Measurements from ENCODE around the gene LRP2.

The LRP2 gene

DNA sequence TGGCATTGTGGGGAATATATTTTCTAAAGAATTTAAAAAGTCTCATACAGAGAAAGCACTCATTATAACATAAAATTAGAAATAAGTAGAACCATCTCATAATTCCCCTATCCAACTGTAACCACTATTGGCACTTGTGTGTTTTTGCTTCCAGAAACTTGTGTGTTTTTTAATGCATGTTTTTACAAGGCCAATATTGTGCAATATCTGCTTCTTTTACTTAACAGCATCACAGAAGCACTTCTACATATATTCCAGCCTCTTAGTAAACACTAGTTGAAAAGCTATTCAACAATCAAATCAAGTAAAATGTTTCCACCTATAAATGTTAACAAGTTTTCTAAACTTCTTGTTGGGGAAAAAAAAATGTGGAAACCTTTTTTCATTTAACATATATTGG, 132.7 kb downstream of the LRP2 start (continued):
- no peak for TF ChIP-seq ZNF175 (tag by site-specific recombination; IDR thresholded peaks at IDR 0.05)
- TF ChIP-seq TSHZ1 (tag by site-specific recombination; IDR thresholded peaks at IDR 0.05; ENCODE audit: borderline replicate concordance): no peak
- no peak for TF ChIP-seq ZBTB20 (tag by site-specific recombination; IDR thresholded peaks at IDR 0.05)
- TF ChIP-seq SP2 (tag by site-specific recombination; IDR thresholded peaks at IDR 0.05): no peak
- no peak for TF ChIP-seq ZSCAN16 (tag by site-specific recombination; IDR thresholded peaks at IDR 0.05)
- TF ChIP-seq EGR2 (tag by site-specific recombination; IDR thresholded peaks at IDR 0.05; ENCODE audit: low read depth): no peak
- no peak for TF ChIP-seq ZNF621 (tag by site-specific recombination; IDR thresholded peaks at IDR 0.05)
- no peak for TF ChIP-seq ZNF555 (tag by site-specific recombination; conservative IDR thresholded peaks at IDR 0.05)
- TF ChIP-seq INSM2 (tag by site-specific recombination; IDR thresholded peaks at IDR 0.05): no peak
- no peak for TF ChIP-seq GLIS2 (tag by site-specific recombination; IDR thresholded peaks at IDR 0.05)
- no peak for TF ChIP-seq ZBTB21 (tag by site-specific recombination; IDR thresholded peaks at IDR 0.05)

- ChIA-PET POLR2A (no interaction called here), CTCF (no interaction called here)
- TF ChIP-seq PRDM1 (tag by site-specific recombination; IDR thresholded peaks at IDR 0.05) (no peak), KLF9 (tag by site-specific recombination; IDR thresholded peaks at IDR 0.05; ENCODE audit: low read depth) (no peak)
- Histone ChIP-seq H3K36me3 (ENCODE audit: control insufficient read depth in 2 of 2, insufficient read depth in 1 of 2, low read length in 2 of 2) (peaks cover 0 to 3% of the 10 kb centered on the region in 2 experiments; a peak in 1 of 3 replicates), H3K4me3 (ENCODE audit: low read depth, low read length) (no peak overlapping the region), H3K27ac (ENCODE audit: extremely low read depth, low read depth, low read length) (no peak overlapping the region), H3K4me1 (ENCODE audit: control insufficient read depth, insufficient read depth, low read length) (no peaks in the 10 kb centered on the region), H3K9me3 (ENCODE audit: control insufficient read depth, insufficient read depth, low read depth, low read length) (no peaks in the 10 kb centered on the region)
Measured at GRCh38 chr2:169225906-169226305, 136.4 kb downstream of the LRP2 start.

GRCh38 chr2:169225233-169225750, 137.0 kb downstream of the LRP2 start:
- Histone ChIP-seq H3K36me3 (ENCODE audit: control insufficient read depth in 2 of 2, insufficient read depth in 1 of 2, low read length in 2 of 2) (peaks cover 0 to 3% of the 10 kb centered on the region in 2 experiments; a peak in 1 of 3 replicates), H3K4me1 (ENCODE audit: control insufficient read depth, insufficient read depth, low read length) (no peaks in the 10 kb centered on the region), H3K4me3 (ENCODE audit: low read depth, low read length) (no peak overlapping the region), H3K27ac (ENCODE audit: extremely low read depth, low read depth, low read length) (no peak overlapping the region), H3K9me3 (ENCODE audit: control insufficient read depth, insufficient read depth, low read depth, low read length) (no peaks in the 10 kb centered on the region)
- TF ChIP-seq ZBTB1 (tag by site-specific recombination; IDR thresholded peaks at IDR 0.05): no peak
- TF ChIP-seq SCRT2 (tag by site-specific recombination; IDR thresholded peaks at IDR 0.05): no peak
- TF ChIP-seq ZNF394 (tag by site-specific recombination; IDR thresholded peaks at IDR 0.05; ENCODE audit: borderline replicate concordance): no peak
- TF ChIP-seq ZNF677 (tag by site-specific recombination; IDR thresholded peaks at IDR 0.05): no peak
- no peak for TF ChIP-seq ZNF19 (tag by site-specific recombination; IDR thresholded peaks at IDR 0.05; ENCODE audit: low read depth)
- TF ChIP-seq, protein P1, sequence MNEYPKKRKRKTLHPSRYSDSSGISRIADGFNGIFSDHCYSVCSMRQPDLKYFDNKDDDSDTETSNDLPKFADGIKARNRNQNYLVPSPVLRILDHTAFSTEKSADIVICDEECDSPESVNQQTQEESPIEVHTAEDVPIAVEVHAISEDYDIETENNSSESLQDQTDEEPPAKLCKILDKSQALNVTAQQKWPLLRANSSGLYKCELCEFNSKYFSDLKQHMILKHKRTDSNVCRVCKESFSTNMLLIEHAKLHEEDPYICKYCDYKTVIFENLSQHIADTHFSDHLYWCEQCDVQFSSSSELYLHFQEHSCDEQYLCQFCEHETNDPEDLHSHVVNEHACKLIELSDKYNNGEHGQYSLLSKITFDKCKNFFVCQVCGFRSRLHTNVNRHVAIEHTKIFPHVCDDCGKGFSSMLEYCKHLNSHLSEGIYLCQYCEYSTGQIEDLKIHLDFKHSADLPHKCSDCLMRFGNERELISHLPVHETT (tag by site-specific recombination; IDR thresholded peaks at IDR 0.05): no peak
- POLR2A ChIA-PET: no interaction called here
- CTCF ChIA-PET: no interaction called here

Measured in HEK293 (cell line).